GM21737 (cell line): ENCODE data around the gene NACAD.

Experiments
- ATAC-seq: cut with Tn5 transposase; IDR thresholded peaks from one replicate; pipeline ENCODE4 v1.9.1; 2021; ENCODE audit warnings: mild to moderate bottlenecking, moderate library complexity; ENCODE audit not compliant: unreplicated experiment

Gene NACAD

GRCh38 chr7:45088821-45089340 is at the start of gene NACAD:
NACAD (minus strand) TSS chr7:45088969; CDS start chr7:45088894, 75 bp downstream.
- ATAC-seq, result no peak

GRCh38 chr7:45136106-45137060 is 47.6 kb upstream of the NACAD start:
- no peak for ATAC-seq

- no peak for ATAC-seq
These were observed 45.1 kb upstream of the NACAD start for GRCh38 chr7:45133877-45134276.

- no peak for ATAC-seq
These were observed 44.6 kb upstream of the NACAD start for GRCh38 chr7:45133352-45133751.

- no peak for ATAC-seq
These were observed 44.0 kb upstream of the NACAD start for GRCh38 chr7:45132708-45133320.

- ATAC-seq, result no peak
These were observed 43.1 kb upstream of the NACAD start for GRCh38 chr7:45131891-45132290.

GRCh38 chr7:45130910-45131309 is 42.1 kb upstream of the NACAD start:
- no peak for ATAC-seq

GRCh38 chr7:45129906-45130305 is 41.1 kb upstream of the NACAD start:
- no peak for ATAC-seq

GRCh38 chr7:45129181-45129800 is 40.5 kb upstream of the NACAD start:
- no peak for ATAC-seq

- no peak for ATAC-seq
These were observed 38.2 kb upstream of the NACAD start for GRCh38 chr7:45126920-45127319.

- no peak for ATAC-seq
These were observed 37.4 kb upstream of the NACAD start for GRCh38 chr7:45126201-45126600.

GRCh38 chr7:45125193-45125904 is 36.6 kb upstream of the NACAD start:
- ATAC-seq, result no peak

- ATAC-seq, result no peak
These were observed 35.3 kb upstream of the NACAD start for GRCh38 chr7:45123913-45124710.

GRCh38 chr7:45122975-45123860 is 34.4 kb upstream of the NACAD start:
- ATAC-seq, result no peak

GRCh38 chr7:45119550-45119949 is 30.8 kb upstream of the NACAD start:
- ATAC-seq, result no peak

GRCh38 chr7:45118889-45119331 is 30.1 kb upstream of the NACAD start:
- no peak for ATAC-seq

- ATAC-seq, result no peak
These were observed 29.5 kb upstream of the NACAD start for GRCh38 chr7:45118292-45118691.

- ATAC-seq, result no peak
These were observed 28.8 kb upstream of the NACAD start for GRCh38 chr7:45117582-45117981.

GRCh38 chr7:45116048-45116447 is 27.3 kb upstream of the NACAD start:
- no peak for ATAC-seq
